Endothelial cell (in vitro differentiated cells): Measurements from ENCODE around the gene IKZF1. TPM values are rescaled to one million over a fixed set of nuclear protein-coding genes. Genes with fewer than 3 reads are reported as not detected.

Experiments
- DNase-seq: peaks from one replicate; pipeline ENCODE4 v3.0.0; 2021; ENCODE audit warnings: low spot score
- H3K27ac Mint-ChIP-seq: one replicate; pipeline ENCODE4 v1.8.0; 2021; ENCODE audit warnings: mixed read lengths, inconsistent platforms; ENCODE audit not compliant: unreplicated experiment
- H3K27me3 Mint-ChIP-seq: one replicate; pipeline ENCODE4 v1.8.0; 2021; ENCODE audit warnings: mild to moderate bottlenecking, moderate library complexity, mixed read lengths, inconsistent platforms; ENCODE audit not compliant: unreplicated experiment
- H3K36me3 Mint-ChIP-seq: one replicate; pipeline ENCODE4 v1.8.0; 2021; ENCODE audit warnings: mild to moderate bottlenecking, low read depth, mixed read lengths, inconsistent platforms; ENCODE audit not compliant: unreplicated experiment
- H3K4me1 Mint-ChIP-seq: one replicate; pipeline ENCODE4 v1.8.0; 2021; ENCODE audit warnings: mild to moderate bottlenecking, mixed read lengths, inconsistent platforms; ENCODE audit not compliant: unreplicated experiment
- H3K4me3 Mint-ChIP-seq: one replicate; pipeline ENCODE4 v1.8.0; 2021; ENCODE audit warnings: mild to moderate bottlenecking, mixed read lengths, inconsistent platforms; ENCODE audit not compliant: unreplicated experiment
- H3K9me3 Mint-ChIP-seq: one replicate; pipeline ENCODE4 v1.8.0; 2021; ENCODE audit warnings: mixed read lengths, inconsistent platforms; ENCODE audit not compliant: unreplicated experiment
- CTCF ChIP-seq: fragments of 200-600 bp; sonication (generic); IDR thresholded peaks from one replicate; pipeline ENCODE4 v1.5.0; 2021; ENCODE audit warnings: antibody characterized with exemption; ENCODE audit not compliant: unreplicated experiment
- total RNA-seq: library from RNA; stranded (reverse); fragmentation: NEBNext Ultra II Directional; extraction: Animal tissue kit (Norgen Biotek cat#: 25700); gene quantifications from one replicate; pipeline ENCODE4 v1.2.1, GENCODE V29; 2021; ENCODE audit not compliant: unreplicated experiment

IKZF1 gene
- total RNA-seq, 1 donor from 2014 or later = 3.1 TPM

DNA sequence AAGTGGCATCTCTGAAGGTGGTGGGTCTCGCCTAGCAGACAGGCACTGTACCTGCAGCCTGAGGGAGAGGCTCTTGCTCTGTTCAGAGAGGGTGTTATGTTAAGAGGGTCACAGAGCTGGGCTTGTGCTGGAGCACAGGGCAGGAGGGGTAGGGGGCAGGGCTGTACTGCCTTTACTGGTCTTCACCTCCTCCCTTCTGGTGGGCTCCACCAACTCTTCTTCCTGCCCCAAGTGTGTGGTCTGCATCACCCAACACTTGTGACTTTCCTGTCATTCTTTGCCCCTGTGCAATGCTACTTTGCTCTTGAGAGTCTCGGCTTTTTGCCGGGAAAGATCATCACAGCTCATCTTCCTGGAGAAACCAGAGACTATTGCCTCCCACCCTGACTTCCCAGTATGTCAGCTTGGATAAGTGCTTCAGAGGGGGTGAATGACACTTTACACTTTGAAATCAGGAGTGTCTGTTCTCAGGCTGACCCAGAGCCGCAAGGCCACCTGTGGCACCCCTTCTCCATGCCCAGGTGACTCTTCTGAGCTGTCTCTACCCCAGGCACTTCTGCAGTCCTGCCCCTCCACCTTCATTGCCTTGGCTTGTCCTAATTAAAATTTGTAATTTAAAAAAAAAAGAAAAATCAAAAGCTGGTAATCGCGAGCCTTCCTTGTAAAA lies 38.4 kb upstream of the IKZF1 start:
- DNase-seq = no peak
- Mint-ChIP-seq H3K27me3 (no peaks in the 10 kb centered on the region), H3K27ac (no peak overlapping the region)

GRCh38 chr7:50266635-50267386 lies 37.7 kb upstream of the IKZF1 start:
- Mint-ChIP-seq H3K27me3 (no peaks in the 10 kb centered on the region), H3K4me1 (no peaks in the 10 kb centered on the region), H3K4me3 (no peak overlapping the region), H3K36me3 (no peaks in the 10 kb centered on the region), H3K9me3 (no peaks in the 10 kb centered on the region), H3K27ac (no peak overlapping the region)
- DNase-seq = no peak
- no peak for TF ChIP-seq CTCF

More for the DNA sequence above, 38.4 kb upstream of the IKZF1 start:
- H3K9me3 Mint-ChIP-seq = no peaks in the 10 kb centered on the region
- H3K36me3 Mint-ChIP-seq = no peaks in the 10 kb centered on the region
- no peak for TF ChIP-seq CTCF
- no peaks in the 10 kb centered on the region for H3K4me1 Mint-ChIP-seq
- no peak overlapping the region for H3K4me3 Mint-ChIP-seq

GRCh38 chr7:50267525-50268041 lies 36.9 kb upstream of the IKZF1 start:
- no peak for DNase-seq
- Mint-ChIP-seq H3K27ac (no peak overlapping the region), H3K9me3 (no peaks in the 10 kb centered on the region), H3K4me1 (no peaks in the 10 kb centered on the region), H3K27me3 (no peaks in the 10 kb centered on the region), H3K4me3 (no peak overlapping the region), H3K36me3 (no peaks in the 10 kb centered on the region)
- no peak for TF ChIP-seq CTCF

DNA sequence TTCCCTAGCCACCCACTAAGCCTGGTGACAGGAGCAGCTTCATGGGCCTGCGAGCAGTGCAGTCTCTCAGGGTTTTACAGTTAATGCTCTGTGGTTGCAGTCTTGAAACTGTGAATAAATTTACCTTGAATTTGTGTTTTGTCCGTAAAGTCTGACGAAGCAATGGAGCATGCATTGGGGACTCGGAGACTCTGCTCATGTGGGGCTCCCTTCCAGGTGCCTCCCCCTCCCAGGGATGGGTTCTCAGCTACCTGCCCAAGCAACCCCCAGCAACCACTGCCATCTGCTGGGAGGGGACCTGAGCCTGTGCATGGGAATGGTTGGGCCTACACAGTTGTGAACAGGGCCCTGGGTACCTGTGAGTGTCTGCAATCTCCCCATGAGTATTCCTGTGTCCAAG lies 36.3 kb upstream of the IKZF1 start:
- Mint-ChIP-seq H3K4me1 (no peaks in the 10 kb centered on the region), H3K36me3 (no peaks in the 10 kb centered on the region), H3K4me3 (no peak overlapping the region), H3K27ac (no peak overlapping the region), H3K9me3 (no peaks in the 10 kb centered on the region), H3K27me3 (no peaks in the 10 kb centered on the region)
- TF ChIP-seq CTCF = no peak
- DNase-seq = no peak

GRCh38 chr7:50268990-50269389 lies 35.5 kb upstream of the IKZF1 start:
- Mint-ChIP-seq H3K27ac (no peak overlapping the region), H3K36me3 (no peaks in the 10 kb centered on the region), H3K4me3 (no peak overlapping the region), H3K4me1 (no peaks in the 10 kb centered on the region), H3K9me3 (no peaks in the 10 kb centered on the region), H3K27me3 (peaks cover 3% of the 10 kb centered on the region)
- DNase-seq = no peak
- no peak for TF ChIP-seq CTCF
